B cell (primary cell): ENCODE results near the gene PPP1R7. TPM values are rescaled to one million over a fixed set of nuclear protein-coding genes. Genes with fewer than 3 reads are reported as not detected.

Source experiments
- ATAC-seq: fragments of 200-7000 bp; cut with Tn5 transposase; one replicate; pipeline ENCODE4 v1.10.0; 2021; ENCODE audit warnings: low read depth, mild to moderate bottlenecking, moderate number of reproducible peaks, moderate library complexity
- CTCF ChIA-PET: fragments of 350-600 bp; sonication (Branson Sonifier 250); formaldehyde crosslinking; loops from one replicate; lab custom pipeline; 2021; ENCODE audit warnings: antibody characterized with exemption, inconsistent platforms; lab: Charles Lee
- POLR2A ChIA-PET: fragments of 350-600 bp; sonication (Branson Sonifier 250); formaldehyde crosslinking; loops from one replicate; lab custom pipeline; 2021; ENCODE audit warnings: antibody characterized with exemption; lab: Charles Lee
- DNase-seq: peaks from one replicate; pipeline ENCODE4 v3.0.0; 2013
- H2AFZ ChIP-seq: 2 replicates; pipeline ENCODE4 v1.6.1; 2012; ENCODE audit warnings: mild to moderate bottlenecking, low read depth, low read length; ENCODE audit not compliant: insufficient read depth, poor library complexity, severe bottlenecking
- H3K27ac ChIP-seq, 2 donors: 1 replicate in 1 of 2; 2 replicates in 1 of 2; pipeline ENCODE4 v1.5.1; 2012 to 2013; ENCODE audit warnings: low read length in 2 of 2, mild to moderate bottlenecking in 2 of 2, moderate library complexity in 1 of 2
- H3K27me3 ChIP-seq, 4 experiments: fragments of 200-600 bp in 1 of 4; sonication (generic) in 1 of 4; replicated peaks in 1 of 4; 1 replicate in 2 of 4; 2 replicates in 2 of 4; pipeline versions ENCODE4 v1.6.1 to v1.7.0; 2013 to 2016; ENCODE audit warnings: low read length in 3 of 4, mild to moderate bottlenecking in 2 of 4, mixed read lengths in 1 of 4, moderate library complexity in 1 of 4; ENCODE audit not compliant: insufficient read depth in 4 of 4, control insufficient read depth in 3 of 4; ENCODE audit errors: control extremely low read depth in 1 of 4
- H3K36me3 ChIP-seq, 2 experiments: replicated peaks in 1 of 2; 1 replicate in 1 of 2; 2 replicates in 1 of 2; pipeline versions ENCODE4 v1.6.1 to v1.7.1; 2013; ENCODE audit warnings: low read length in 1 of 2; ENCODE audit not compliant: insufficient read depth in 2 of 2, control insufficient read depth in 1 of 2; ENCODE audit errors: control extremely low read depth in 1 of 2, extremely low read depth in 1 of 2
- H3K4me1 ChIP-seq, 2 donors: fragments of 200-600 bp in 1 of 2; sonication (generic) in 1 of 2; 1 replicate in 1 of 2; 2 replicates in 1 of 2; pipeline versions ENCODE4 v1.5.1 to v1.6.1; 2013 to 2017; ENCODE audit warnings: low read length in 2 of 2; ENCODE audit not compliant: control insufficient read depth in 2 of 2, insufficient read depth in 2 of 2
- H3K4me2 ChIP-seq: replicated peaks from 2 replicates; pipeline ENCODE3; 2012; ENCODE audit warnings: mild to moderate bottlenecking, low read depth, low read length; ENCODE audit not compliant: poor library complexity, severe bottlenecking
- H3K4me3 ChIP-seq, 5 experiments: fragments of 200-600 bp in 1 of 5; sonication (generic) in 1 of 5; 1 replicate in 3 of 5; 2 replicates in 2 of 5; pipeline versions ENCODE4 v1.5.1 to v1.7.0; 2011 to 2016; ENCODE audit warnings: low read length in 4 of 5, mild to moderate bottlenecking in 4 of 5, low read depth in 2 of 5, control low read depth in 1 of 5, moderate library complexity in 1 of 5; ENCODE audit not compliant: insufficient read depth in 1 of 5; ENCODE audit errors: control extremely low read depth in 1 of 5, extremely low read depth in 1 of 5
- H3K79me2 ChIP-seq: fragments of 200-600 bp; sonication (generic); one replicate; pipeline ENCODE4 v1.6.0; 2016; ENCODE audit warnings: low read length; ENCODE audit not compliant: control insufficient read depth, insufficient read depth
- H3K9ac ChIP-seq: fragments of 200-600 bp; sonication (generic); 2 replicates; pipeline ENCODE4 v1.6.1; 2017; ENCODE audit warnings: mild to moderate bottlenecking, low read length, moderate library complexity
- H3K9me3 ChIP-seq, 3 donors: one replicate each; pipeline versions ENCODE4 v1.6.1 to v1.7.1; 2013; ENCODE audit warnings: low read length in 2 of 3; ENCODE audit not compliant: control insufficient read depth in 2 of 3, insufficient read depth in 1 of 3; ENCODE audit errors: control extremely low read depth in 1 of 3
- H4K20me1 ChIP-seq: 2 replicates; pipeline ENCODE4 v1.6.0; 2012; ENCODE audit warnings: mild to moderate bottlenecking, low read length; ENCODE audit not compliant: insufficient read depth, control insufficient read depth, poor library complexity, severe bottlenecking
- H3K27ac Mint-ChIP-seq: one replicate; pipeline ENCODE4 v1.8.0; 2021; ENCODE audit warnings: mixed read lengths
- H3K27me3 Mint-ChIP-seq: one replicate; pipeline ENCODE4 v1.8.0; 2021; ENCODE audit warnings: mixed read lengths
- H3K4me1 Mint-ChIP-seq: one replicate; pipeline ENCODE4 v1.8.0; 2021; ENCODE audit warnings: mixed read lengths
- H3K4me3 Mint-ChIP-seq: one replicate; pipeline ENCODE4 v1.8.0; 2021; ENCODE audit warnings: mixed read lengths
- H3K9me3 Mint-ChIP-seq: one replicate; pipeline ENCODE4 v1.8.0; 2022; ENCODE audit warnings: mixed read lengths; ENCODE audit not compliant: insufficient read depth
- CTCF ChIP-seq: fragments of 200-600 bp; IDR thresholded peaks from one replicate; pipeline ENCODE4 v1.8.0; 2022; ENCODE audit warnings: antibody characterized with exemption, mild to moderate bottlenecking
- EZH2 ChIP-seq: IDR thresholded peaks from 2 replicates; pipeline ENCODE4 v1.6.1; 2012; ENCODE audit warnings: borderline replicate concordance, low read depth, mild to moderate bottlenecking, moderate library complexity, low read length; ENCODE audit not compliant: insufficient read depth, poor library complexity, severe bottlenecking
- WGBS: methylation state at CpG from one replicate; pipeline ENCODE4 v1.1.5; 2013; ENCODE audit warnings: missing lambda C conversion rate; ENCODE audit not compliant: insufficient coverage; 5-methylcytosine and 5-hydroxymethylcytosine counted together
- intact Hi-C: fragments of 100-400 bp; cut with micrococcal nuclease; formaldehyde crosslinking; loops from one replicate; pipeline ENCODE4 v1.10.0; 2022
- polyA plus RNA-seq: library from polyadenylated mRNA; depleted of rRNA; stranded (reverse); fragments of >200 nt; gene quantifications from 2 replicates; pipeline ENCODE4 v1.2.3, GENCODE V29; 2012
- total RNA-seq, 2 donors: library from RNA; stranded (reverse); fragments of 120-200 nt in 1 of 2; gene quantifications; 1 replicate in 1 of 2; 2 replicates in 1 of 2; pipeline versions ENCODE4 v1.2.3 to v1.2.4, GENCODE V29; 2013 to 2022

PPP1R7 gene
- total and polyA plus RNA-seq, 2 donors (not counting 1 experiment from before 2014, with no cell fraction given): 37.7 to 50.9 TPM

- no peak overlapping the region for H2AFZ ChIP-seq
- ChIA-PET POLR2A (no interaction called here), CTCF (interaction anchor here (0.9 kb wide), 1 partner anchor 81 kb away, joined by 3 read pairs; no protein-coding TSS in a partner anchor)
- TF ChIP-seq EZH2 (no peak), CTCF (no peak)
- intact Hi-C loops: no loop called here
- H3K4me1 ChIP-seq: no peaks in the 10 kb centered on the region
- no peaks in the 10 kb centered on the region for H3K27me3 ChIP-seq
- H3K4me3 Mint-ChIP-seq: no peak overlapping the region
- peaks cover 7% of the 10 kb centered on the region for H4K20me1 ChIP-seq
- no peaks in the 10 kb centered on the region for H3K27me3 Mint-ChIP-seq
- no peaks in the 10 kb centered on the region for H3K9me3 ChIP-seq
- DNase-seq (no peak), ATAC-seq (no peak)
- no peaks in the 10 kb centered on the region for H3K9me3 Mint-ChIP-seq
- no peak overlapping the region for H3K4me3 ChIP-seq
- H3K4me1 Mint-ChIP-seq: peaks cover 10% of the 10 kb centered on the region
- no peak overlapping the region for H3K27ac Mint-ChIP-seq
- WGBS: over 99% methylated on average over 8 of the region's 8 CpGs
- H3K4me2 ChIP-seq: no peak overlapping the region
- peaks cover 0 to 58% of the 10 kb centered on the region in 2 experiments for H3K36me3 ChIP-seq
- H3K27ac ChIP-seq: no peak overlapping the region
- H3K9ac ChIP-seq: no peak overlapping the region
- no peaks in the 10 kb centered on the region for H3K79me2 ChIP-seq
Observed at GRCh38 chr2:241158546-241158900, 8.3 kb downstream of the PPP1R7 start.

DNA sequence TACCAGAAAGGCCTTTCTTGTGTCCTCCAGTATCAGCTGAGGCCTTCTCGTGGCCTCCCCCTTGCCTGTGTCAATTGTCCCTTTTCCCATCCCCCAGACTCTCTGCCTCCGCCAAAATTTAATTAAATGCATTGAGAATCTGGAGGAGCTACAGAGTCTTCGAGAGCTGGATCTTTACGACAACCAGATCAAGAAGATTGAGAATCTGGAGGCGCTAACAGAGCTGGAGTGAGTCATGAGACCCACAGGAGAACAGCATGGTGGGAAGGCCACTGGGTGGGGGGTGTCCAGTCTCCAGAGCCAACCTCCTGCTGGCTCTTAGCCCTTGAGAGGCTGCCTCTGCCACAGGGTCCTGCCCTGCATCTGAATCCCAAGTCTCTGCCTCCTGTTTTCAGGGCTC, 8.8 kb downstream of the PPP1R7 start:
- CTCF ChIA-PET: no interaction called here

More for the DNA sequence above, 8.8 kb downstream of the PPP1R7 start:
- Histone ChIP-seq H3K36me3 (peaks cover 0 to 63% of the 10 kb centered on the region in 2 experiments), H3K4me2 (no peak overlapping the region), H4K20me1 (peaks cover 7% of the 10 kb centered on the region), H3K9ac (no peak overlapping the region), H3K27ac (no peak overlapping the region), H3K4me1 (no peaks in the 10 kb centered on the region), H3K27me3 (no peaks in the 10 kb centered on the region), H2AFZ (no peak overlapping the region), H3K4me3 (no peak overlapping the region), H3K9me3 (no peaks in the 10 kb centered on the region), H3K79me2 (no peaks in the 10 kb centered on the region)
- POLR2A ChIA-PET: no interaction called here
- ATAC-seq: no peak
- Mint-ChIP-seq H3K27me3 (no peaks in the 10 kb centered on the region), H3K4me3 (no peak overlapping the region), H3K27ac (no peak overlapping the region), H3K9me3 (no peaks in the 10 kb centered on the region), H3K4me1 (peaks cover 10% of the 10 kb centered on the region)
- intact Hi-C loops: no loop called here
- TF ChIP-seq EZH2 (no peak), CTCF (no peak)
- WGBS: 98% methylated on average over 5 of the region's 5 CpGs
- no peak for DNase-seq
